Transverse colon (tissue), 3 donors: ENCODE data around the gene CHMP6.

ENCODE experiments used
- CTCF ChIP-seq, 5 experiments: fragments of 200-600 bp in 3 of 5; fragments of 450-650 bp in 2 of 5; sonication (generic) in 3 of 5; IDR thresholded peaks; 1 replicate in 2 of 5; 2 replicates in 3 of 5; pipeline ENCODE4 v1.5.1; 2016 to 2017; ENCODE audit warnings: antibody characterized with exemption in 5 of 5, inconsistent platforms in 3 of 5, mild to moderate bottlenecking in 2 of 5, moderate library complexity in 1 of 5
- POLR2A ChIP-seq: fragments of 450-650 bp; IDR thresholded peaks from one replicate; pipeline ENCODE4 v1.6.1; 2016; ENCODE audit warnings: antibody characterized with exemption, mild to moderate bottlenecking, moderate library complexity

DNA sequence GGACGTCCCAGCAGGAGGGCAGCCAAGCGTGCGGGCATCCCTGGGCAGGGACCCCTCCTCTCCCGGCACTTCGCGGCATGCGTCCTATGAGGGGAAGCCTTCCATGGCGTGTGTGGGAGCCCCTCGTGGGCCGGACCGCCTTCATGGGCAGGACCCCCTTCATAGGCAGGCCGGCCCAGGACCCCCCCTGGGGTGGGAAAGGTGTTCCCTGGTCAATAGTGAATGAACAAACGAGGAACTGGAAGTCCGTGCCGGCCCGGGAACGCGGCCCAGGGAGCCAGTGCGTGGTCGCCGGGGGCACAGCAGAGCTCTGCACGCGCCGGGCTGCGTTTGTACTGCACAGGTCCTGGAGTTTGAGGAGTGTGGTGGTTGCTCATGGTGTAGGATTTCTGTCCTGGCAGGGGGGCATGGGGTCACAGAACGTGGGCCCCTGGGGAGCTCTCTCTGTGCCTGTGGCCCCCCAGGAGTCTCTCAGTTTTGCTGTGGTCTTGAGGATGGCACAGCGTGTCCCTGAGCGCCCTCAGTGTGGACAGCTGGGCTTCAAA lies 57.3 kb downstream of the CHMP6 start:
- TF ChIP-seq CTCF (IDR thresholded peaks at IDR 0.05) (no peak), POLR2A (no peak)
